Measurements from ENCODE around the gene DCD. TPM values are rescaled to one million over a fixed set of nuclear protein-coding genes. Genes with fewer than 3 reads are reported as not detected.
A peak's percentile ranks its signal among the peaks of the same experiment; 100 is the strongest.

The DCD gene
- total RNA-seq, 1 donor from 2014 or later: not detected

- intact Hi-C loops (cut with DNase I): no loop called here
- no peaks in the 10 kb centered on the region for H3K9me3 ChIP-seq
- H3K27ac ChIP-seq: no peak overlapping the region
- TF ChIP-seq CTCF (IDR thresholded peaks at IDR 0.05): no peak
- ATAC-seq (no peak), DNase-seq (no peak)
- H3K4me1 ChIP-seq: no peaks in the 10 kb centered on the region
- H3K4me3 ChIP-seq: no peak overlapping the region
- no peaks in the 10 kb centered on the region for H3K27me3 ChIP-seq (ENCODE audit: low read depth)
- H3K36me3 ChIP-seq: no peaks in the 10 kb centered on the region
Measured at GRCh38 chr12:54605138-54605970, 42.8 kb downstream of the DCD start.

GRCh38 chr12:54604436-54604835, 43.7 kb downstream of the DCD start:
- DNase-seq (no peak), ATAC-seq (no peak)
- no peaks in the 10 kb centered on the region for H3K36me3 ChIP-seq
- no peaks in the 10 kb centered on the region for H3K9me3 ChIP-seq
- no peaks in the 10 kb centered on the region for H3K4me1 ChIP-seq
- intact Hi-C loops (cut with DNase I): no loop called here
- TF ChIP-seq CTCF (IDR thresholded peaks at IDR 0.05): no peak
- no peak overlapping the region for H3K27ac ChIP-seq
- H3K27me3 ChIP-seq (ENCODE audit: low read depth): no peaks in the 10 kb centered on the region
- no peak overlapping the region for H3K4me3 ChIP-seq

GRCh38 chr12:54603872-54604271, 44.3 kb downstream of the DCD start:
- no peaks in the 10 kb centered on the region for H3K27me3 ChIP-seq (ENCODE audit: low read depth)
- H3K27ac ChIP-seq: no peak overlapping the region
- DNase-seq: no peak
- H3K36me3 ChIP-seq: no peaks in the 10 kb centered on the region
- H3K4me1 ChIP-seq: no peaks in the 10 kb centered on the region
- no peak for TF ChIP-seq CTCF (IDR thresholded peaks at IDR 0.05)
- intact Hi-C loops (cut with DNase I): no loop called here
- H3K9me3 ChIP-seq: no peaks in the 10 kb centered on the region
- no peak overlapping the region for H3K4me3 ChIP-seq
- no peak for ATAC-seq

GRCh38 chr12:54603173-54603814, 44.9 kb downstream of the DCD start:
- peak; percentile 74 for TF ChIP-seq CTCF (IDR thresholded peaks at IDR 0.05)
- no peaks in the 10 kb centered on the region for H3K9me3 ChIP-seq
- no peak overlapping the region for H3K27ac ChIP-seq
- peak; percentile 85 to 86 for ATAC-seq
- no peak overlapping the region for H3K4me3 ChIP-seq
- no peaks in the 10 kb centered on the region for H3K4me1 ChIP-seq
- no peaks in the 10 kb centered on the region for H3K36me3 ChIP-seq
- DNase-seq: peak; percentile 63
- H3K27me3 ChIP-seq (ENCODE audit: low read depth): no peaks in the 10 kb centered on the region
- intact Hi-C loops (cut with DNase I): no loop called here

GRCh38 chr12:54602661-54603060, 45.5 kb downstream of the DCD start:
- intact Hi-C loops (cut with DNase I): no loop called here
- Histone ChIP-seq H3K36me3 (no peaks in the 10 kb centered on the region), H3K4me3 (no peak overlapping the region), H3K27me3 (ENCODE audit: low read depth) (no peaks in the 10 kb centered on the region), H3K27ac (no peak overlapping the region), H3K9me3 (no peaks in the 10 kb centered on the region), H3K4me1 (no peaks in the 10 kb centered on the region)
- DNase-seq: no peak
- no peak for ATAC-seq
- no peak for TF ChIP-seq CTCF (IDR thresholded peaks at IDR 0.05)

Measured in lower lobe of right lung (tissue), 2 donors.